ENCODE measurements around the gene PI4KA.
"Not testable (repeated sequence)": the region's sequence is repeated elsewhere in the genome, so short reads cannot be mapped to it uniquely, and the experiment has no call there.

Gene PI4KA

GRCh38 chr22:20699856-20700255, 158.8 kb downstream of the PI4KA start:
- DNase-seq (ENCODE audit: low read depth in 2 of 2, low spot score in 1 of 2), result not testable (repeated sequence)

- DNase-seq (ENCODE audit: low read depth in 2 of 2, low spot score in 1 of 2), result peak in 1 of 2 donors; percentile 65
Measured at GRCh38 chr22:20697481-20698113, 161.0 kb downstream of the PI4KA start.

GRCh38 chr22:20696056-20696455, 162.6 kb downstream of the PI4KA start:
- not testable (repeated sequence) for DNase-seq (ENCODE audit: low read depth in 2 of 2, low spot score in 1 of 2)

GRCh38 chr22:20695205-20695604, 163.4 kb downstream of the PI4KA start:
- not testable (repeated sequence) for DNase-seq (ENCODE audit: low read depth in 2 of 2, low spot score in 1 of 2)

- not testable (repeated sequence) for DNase-seq (ENCODE audit: low read depth in 2 of 2, low spot score in 1 of 2)
Measured at GRCh38 chr22:20694256-20694655, 164.4 kb downstream of the PI4KA start.

GRCh38 chr22:20692926-20693325, 165.7 kb downstream of the PI4KA start:
- not testable (repeated sequence) for DNase-seq (ENCODE audit: low read depth in 2 of 2, low spot score in 1 of 2)

- not testable (repeated sequence) for DNase-seq (ENCODE audit: low read depth in 2 of 2, low spot score in 1 of 2)
Measured at GRCh38 chr22:20690586-20691317, 167.9 kb downstream of the PI4KA start.

GRCh38 chr22:20687356-20688172, 171.0 kb downstream of the PI4KA start:
- DNase-seq (ENCODE audit: low read depth in 2 of 2, low spot score in 1 of 2), result not testable (repeated sequence)

GRCh38 chr22:20685764-20686163, 172.8 kb downstream of the PI4KA start:
- not testable (repeated sequence) for DNase-seq (ENCODE audit: low read depth in 2 of 2, low spot score in 1 of 2)

GRCh38 chr22:20678792-20679435, 179.7 kb downstream of the PI4KA start:
- not testable (repeated sequence) for DNase-seq (ENCODE audit: low read depth in 2 of 2, low spot score in 1 of 2)

GRCh38 chr22:20677684-20678242, 180.8 kb downstream of the PI4KA start:
- DNase-seq (ENCODE audit: low read depth in 2 of 2, low spot score in 1 of 2), result no peak

GRCh38 chr22:20675613-20676012, 183.0 kb downstream of the PI4KA start:
- DNase-seq (ENCODE audit: low read depth in 2 of 2, low spot score in 1 of 2), result not testable (repeated sequence)

- DNase-seq (ENCODE audit: low read depth in 2 of 2, low spot score in 1 of 2), result no peak
Measured at GRCh38 chr22:20674998-20675397, 183.6 kb downstream of the PI4KA start.

- DNase-seq (ENCODE audit: low read depth in 2 of 2, low spot score in 1 of 2), result no peak
Measured at GRCh38 chr22:20673295-20674195, 185.1 kb downstream of the PI4KA start.

- no peak for DNase-seq (ENCODE audit: low read depth in 2 of 2, low spot score in 1 of 2)
Measured at GRCh38 chr22:20672732-20673131, 185.9 kb downstream of the PI4KA start.

- no peak for DNase-seq (ENCODE audit: low read depth in 2 of 2, low spot score in 1 of 2)
Measured at GRCh38 chr22:20672082-20672424, 186.6 kb downstream of the PI4KA start.

- DNase-seq (ENCODE audit: low read depth in 2 of 2, low spot score in 1 of 2), result no peak
Measured at GRCh38 chr22:20671409-20672081, 187.1 kb downstream of the PI4KA start.

GRCh38 chr22:20670457-20671261, 188.0 kb downstream of the PI4KA start:
- DNase-seq (ENCODE audit: low read depth in 2 of 2, low spot score in 1 of 2), result not testable (repeated sequence)

GRCh38 chr22:20669884-20670283, 188.7 kb downstream of the PI4KA start:
- DNase-seq (ENCODE audit: low read depth in 2 of 2, low spot score in 1 of 2), result not testable (repeated sequence)
